Measurements from ENCODE around the gene CEP170.

CEP170 gene

DNA sequence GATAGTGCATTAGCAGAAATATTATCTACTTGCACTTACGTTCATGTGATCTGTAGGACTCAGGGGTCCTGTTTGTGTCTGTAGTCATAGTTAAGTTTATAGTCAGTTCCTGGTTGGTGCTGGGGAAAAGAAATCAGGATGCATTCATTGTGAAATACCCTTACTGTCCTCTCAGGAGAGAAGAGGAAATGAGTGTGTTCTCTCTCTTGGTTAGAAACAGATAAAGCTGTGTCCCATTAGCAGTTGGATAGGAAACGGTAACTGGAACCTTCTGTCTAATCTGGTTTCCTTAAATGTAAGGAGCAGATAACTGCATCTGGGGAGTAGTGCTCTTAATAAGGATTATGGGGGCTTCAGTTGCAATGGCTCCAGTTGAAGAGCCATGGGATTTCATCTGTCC is 9.6 kb upstream of the CEP170 start:
- Histone ChIP-seq H3K79me2 (ENCODE audit: insufficient read depth, low read depth) (no peaks in the 10 kb centered on the region), H2AFZ (ENCODE audit: low read depth) (no peak overlapping the region), H3K4me1 (ENCODE audit: low read depth, poor library complexity, severe bottlenecking) (no peaks in the 10 kb centered on the region), H3K27ac (no peak overlapping the region), H3K9ac (no peak overlapping the region), H3K4me3 (IDR thresholded peaks at IDR 0.05; ENCODE audit: insufficient read depth, low read depth, low read length) (no peak overlapping the region), H4K20me1 (ENCODE audit: insufficient read depth) (peaks cover 3% of the 10 kb centered on the region; the same call in 1 of the 2 replicates), H3K27me3 (ENCODE audit: insufficient read depth, low read depth) (no peaks in the 10 kb centered on the region), H3K4me2 (no peak overlapping the region), H3K36me3 (ENCODE audit: insufficient read depth) (no peaks in the 10 kb centered on the region)
- TF ChIP-seq, protein P1, sequence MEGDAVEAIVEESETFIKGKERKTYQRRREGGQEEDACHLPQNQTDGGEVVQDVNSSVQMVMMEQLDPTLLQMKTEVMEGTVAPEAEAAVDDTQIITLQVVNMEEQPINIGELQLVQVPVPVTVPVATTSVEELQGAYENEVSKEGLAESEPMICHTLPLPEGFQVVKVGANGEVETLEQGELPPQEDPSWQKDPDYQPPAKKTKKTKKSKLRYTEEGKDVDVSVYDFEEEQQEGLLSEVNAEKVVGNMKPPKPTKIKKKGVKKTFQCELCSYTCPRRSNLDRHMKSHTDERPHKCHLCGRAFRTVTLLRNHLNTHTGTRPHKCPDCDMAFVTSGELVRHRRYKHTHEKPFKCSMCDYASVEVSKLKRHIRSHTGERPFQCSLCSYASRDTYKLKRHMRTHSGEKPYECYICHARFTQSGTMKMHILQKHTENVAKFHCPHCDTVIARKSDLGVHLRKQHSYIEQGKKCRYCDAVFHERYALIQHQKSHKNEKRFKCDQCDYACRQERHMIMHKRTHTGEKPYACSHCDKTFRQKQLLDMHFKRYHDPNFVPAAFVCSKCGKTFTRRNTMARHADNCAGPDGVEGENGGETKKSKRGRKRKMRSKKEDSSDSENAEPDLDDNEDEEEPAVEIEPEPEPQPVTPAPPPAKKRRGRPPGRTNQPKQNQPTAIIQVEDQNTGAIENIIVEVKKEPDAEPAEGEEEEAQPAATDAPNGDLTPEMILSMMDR (conservative IDR thresholded peaks at IDR 0.05; ENCODE audit: low read depth, low read length), result no peak

- Histone ChIP-seq H3K79me2 (ENCODE audit: insufficient read depth, low read depth) (peaks cover 15% of the 10 kb centered on the region; the same call in 1 of the 2 replicates), H3K27me3 (ENCODE audit: insufficient read depth, low read depth) (no peaks in the 10 kb centered on the region), H4K20me1 (ENCODE audit: insufficient read depth) (peaks cover 3% of the 10 kb centered on the region; the same call in 1 of the 2 replicates), H3K27ac (no peak overlapping the region), H3K4me3 (IDR thresholded peaks at IDR 0.05; ENCODE audit: insufficient read depth, low read depth, low read length) (no peak overlapping the region), H3K4me2 (no peak overlapping the region), H3K36me3 (ENCODE audit: insufficient read depth) (no peaks in the 10 kb centered on the region), H3K9ac (no peak overlapping the region), H3K4me1 (ENCODE audit: low read depth, poor library complexity, severe bottlenecking) (peaks cover 8% of the 10 kb centered on the region), H2AFZ (ENCODE audit: low read depth) (no peak overlapping the region)
- TF ChIP-seq, protein P1 (conservative IDR thresholded peaks at IDR 0.05; ENCODE audit: low read depth, low read length), result no peak
Observed at GRCh38 chr1:243261390-243261789, 6.3 kb upstream of the CEP170 start.

DNA sequence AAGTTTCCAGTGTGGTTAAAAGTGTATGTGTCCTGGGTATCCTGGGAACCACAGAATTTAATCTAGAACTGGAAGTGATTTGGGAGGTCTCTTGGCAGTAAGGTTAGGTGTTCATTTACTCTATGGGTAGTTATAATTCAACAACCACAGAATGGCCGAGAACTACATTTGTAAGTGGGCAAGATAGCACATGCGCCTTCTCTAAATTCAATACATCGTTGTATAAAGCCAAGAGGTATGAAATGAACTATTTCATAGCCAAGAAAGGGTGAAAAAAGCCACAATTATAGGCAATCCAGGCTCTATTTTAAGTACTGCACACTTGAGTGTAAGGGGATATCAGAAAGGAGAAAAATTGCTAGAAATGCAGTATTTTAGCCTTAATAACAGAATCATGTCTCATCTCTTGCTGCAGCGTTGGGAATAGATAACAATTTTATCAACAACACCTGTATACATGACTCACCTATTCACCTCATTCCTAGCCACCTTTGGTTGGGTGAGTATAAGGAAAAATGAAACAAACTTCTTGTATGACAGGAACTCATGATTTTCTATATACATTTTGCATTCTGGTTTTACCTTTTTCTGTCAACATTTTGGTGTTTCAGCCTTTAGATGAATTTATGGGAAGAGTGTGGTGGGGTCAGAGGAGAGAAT is 5.3 kb upstream of the CEP170 start:
- Histone ChIP-seq H3K79me2 (ENCODE audit: insufficient read depth, low read depth) (peaks cover 15% of the 10 kb centered on the region; the same call in 1 of the 2 replicates), H3K4me2 (no peak overlapping the region), H4K20me1 (ENCODE audit: insufficient read depth) (peaks cover 3% of the 10 kb centered on the region; the same call in 1 of the 2 replicates), H3K4me1 (ENCODE audit: low read depth, poor library complexity, severe bottlenecking) (peaks cover 8% of the 10 kb centered on the region), H3K4me3 (IDR thresholded peaks at IDR 0.05; ENCODE audit: insufficient read depth, low read depth, low read length) (no peak overlapping the region), H3K27me3 (ENCODE audit: insufficient read depth, low read depth) (no peaks in the 10 kb centered on the region), H2AFZ (ENCODE audit: low read depth) (no peak overlapping the region), H3K36me3 (ENCODE audit: insufficient read depth) (no peaks in the 10 kb centered on the region), H3K9ac (no peak overlapping the region), H3K27ac (no peak overlapping the region)
- TF ChIP-seq, protein P1 (conservative IDR thresholded peaks at IDR 0.05; ENCODE audit: low read depth, low read length), result no peak

DNA sequence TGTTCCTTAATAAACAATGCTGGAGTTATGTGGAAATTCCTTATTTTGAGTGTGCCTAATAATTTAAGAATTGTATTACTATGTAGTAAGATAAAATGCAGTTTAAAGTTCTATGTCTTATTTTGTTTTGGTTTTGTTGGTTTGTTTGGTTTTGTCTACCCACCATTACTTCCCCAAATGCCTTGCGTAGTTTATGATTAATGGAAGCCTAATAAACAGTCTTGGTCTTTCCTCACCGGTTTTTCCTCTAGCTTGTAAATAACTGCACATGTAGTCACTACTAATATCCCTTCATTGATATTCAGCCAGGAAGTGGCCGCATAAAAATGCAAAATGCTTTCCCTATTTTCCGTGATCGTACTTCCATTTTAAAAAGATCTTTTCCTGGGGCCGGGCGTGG is 3.6 kb upstream of the CEP170 start:
- H3K4me2 ChIP-seq, result no peak overlapping the region
- peaks cover 8% of the 10 kb centered on the region for H3K4me1 ChIP-seq (ENCODE audit: low read depth, poor library complexity, severe bottlenecking)
- no peaks in the 10 kb centered on the region for H3K36me3 ChIP-seq (ENCODE audit: insufficient read depth)
- no peak overlapping the region for H3K9ac ChIP-seq
- no peak overlapping the region for H2AFZ ChIP-seq (ENCODE audit: low read depth)
- no peak overlapping the region for H3K4me3 ChIP-seq (IDR thresholded peaks at IDR 0.05; ENCODE audit: insufficient read depth, low read depth, low read length)
- H4K20me1 ChIP-seq (ENCODE audit: insufficient read depth), result no peaks in the 10 kb centered on the region
- TF ChIP-seq, protein P1 (conservative IDR thresholded peaks at IDR 0.05; ENCODE audit: low read depth, low read length), result no peak
- H3K27ac ChIP-seq, result no peak overlapping the region
- H3K27me3 ChIP-seq (ENCODE audit: insufficient read depth, low read depth), result no peaks in the 10 kb centered on the region
- H3K79me2 ChIP-seq (ENCODE audit: insufficient read depth, low read depth), result peaks cover 16% of the 10 kb centered on the region; the same call in 1 of the 2 replicates
